OCI-LY3 (cell line): ENCODE data around the gene AP1S1.
A peak's percentile ranks its signal among the peaks of the same experiment; 100 is the strongest.

ENCODE experiments used
- H2AFZ ChIP-seq: fragments of 200-600, 300-600 bp; shearing (Covaris generic); 2 replicates; pipeline ENCODE4 v1.6.0; 2014; ENCODE audit warnings: antibody characterized with exemption, low read depth, low read length
- H3K27ac ChIP-seq: fragments of 200-600, 300-600 bp; sonication (generic); 2 replicates; pipeline ENCODE4 v1.5.1; 2014; ENCODE audit warnings: mild to moderate bottlenecking, low read length, moderate library complexity, mixed read lengths
- H3K27me3 ChIP-seq: fragments of 200-600, 300-600 bp; sonication (generic); 2 replicates; pipeline ENCODE4 v1.6.1; 2014; ENCODE audit warnings: low read depth, low read length, mixed read lengths
- H3K36me3 ChIP-seq: fragments of 200-600, 300-600 bp; sonication (generic); replicated peaks from 2 replicates; pipeline ENCODE3; 2014; ENCODE audit warnings: low read depth, low read length, mixed read lengths
- H3K4me1 ChIP-seq: fragments of 300-600, 200-600 bp; sonication (generic); 2 replicates; pipeline ENCODE4 v1.6.1; 2014; ENCODE audit warnings: low read length, mixed read lengths
- H3K4me2 ChIP-seq: fragments of 200-600, 300-600 bp; sonication (generic); 2 replicates; pipeline ENCODE4 v1.6.1; 2014; ENCODE audit warnings: low read length, mixed read lengths
- H3K4me3 ChIP-seq: fragments of 300-600, 200-600 bp; sonication (generic); 2 replicates; pipeline ENCODE4 v1.5.1; 2014; ENCODE audit warnings: antibody characterized with exemption, mild to moderate bottlenecking, low read length, moderate library complexity
- H3K79me2 ChIP-seq: fragments of 300-600, 200-600 bp; shearing (Covaris generic); 2 replicates; pipeline ENCODE4 v1.6.1; 2014; ENCODE audit warnings: mild to moderate bottlenecking, low read length, mixed read lengths
- H3K9ac ChIP-seq: fragments of 300-600, 200-600 bp; shearing (Covaris generic); 2 replicates; pipeline ENCODE4 v1.6.0; 2014; ENCODE audit warnings: mild to moderate bottlenecking, low read length, moderate library complexity
- H3K9me3 ChIP-seq: fragments of 200-600, 300-600 bp; shearing (Covaris generic); 2 replicates; pipeline ENCODE4 v1.6.1; 2014; ENCODE audit warnings: low read length, mixed read lengths; ENCODE audit not compliant: insufficient read depth
- H4K20me1 ChIP-seq: fragments of 200-600, 300-600 bp; sonication (generic); 2 replicates; pipeline ENCODE4 v1.6.1; 2016; ENCODE audit warnings: low read length, mixed read lengths; ENCODE audit not compliant: insufficient read depth
- CTCF ChIP-seq: fragments of 200-600, 300-600 bp; sonication (generic); IDR thresholded peaks from 2 replicates; pipeline ENCODE4 v1.5.1; 2014; ENCODE audit warnings: antibody characterized with exemption, low read length, low read depth
- EZH2phosphoT487 ChIP-seq: fragments of 200-600 bp; shearing (Covaris generic); IDR thresholded peaks from 2 replicates; pipeline ENCODE4 v1.6.1; 2018; ENCODE audit warnings: antibody characterized with exemption, mixed run types, low read depth

Gene AP1S1

GRCh38 chr7:101121991-101122932, 32.0 kb upstream of the AP1S1 start:
- no peak overlapping the region for H3K27ac ChIP-seq
- no peaks in the 10 kb centered on the region for H3K79me2 ChIP-seq
- peak overlapping the region; percentile 93 for H3K4me2 ChIP-seq
- no peaks in the 10 kb centered on the region for H3K36me3 ChIP-seq
- H3K27me3 ChIP-seq, result peaks cover 8% of the 10 kb centered on the region; the same call in 1 of the 2 replicates
- peaks cover 7% of the 10 kb centered on the region; the same call in 1 of the 2 replicates for H3K4me1 ChIP-seq
- H4K20me1 ChIP-seq, result no peaks in the 10 kb centered on the region
- no peak for TF ChIP-seq EZH2phosphoT487
- no peak for TF ChIP-seq CTCF
- H3K9me3 ChIP-seq, result no peaks in the 10 kb centered on the region
- peak overlapping the region; percentile 69 for H3K4me3 ChIP-seq
- H2AFZ ChIP-seq, result peak overlapping the region; percentile 99
- peak overlapping the region; percentile 53 for H3K9ac ChIP-seq

GRCh38 chr7:101122933-101123702, 31.2 kb upstream of the AP1S1 start:
- H3K9ac ChIP-seq, result no peak overlapping the region
- no peaks in the 10 kb centered on the region for H4K20me1 ChIP-seq
- H3K79me2 ChIP-seq, result no peaks in the 10 kb centered on the region

GRCh38 chr7:101123703-101124068, 30.6 kb upstream of the AP1S1 start:
- no peaks in the 10 kb centered on the region for H3K79me2 ChIP-seq
- peaks cover 8% of the 10 kb centered on the region; the same call in 1 of the 2 replicates for H3K27me3 ChIP-seq
- H4K20me1 ChIP-seq, result no peaks in the 10 kb centered on the region
- H3K9me3 ChIP-seq, result no peaks in the 10 kb centered on the region
- H3K4me2 ChIP-seq, result no peak overlapping the region
- peaks cover 7% of the 10 kb centered on the region; the same call in 1 of the 2 replicates for H3K4me1 ChIP-seq
- H3K27ac ChIP-seq, result no peak overlapping the region
- H3K9ac ChIP-seq, result no peak overlapping the region
- no peak overlapping the region for H2AFZ ChIP-seq
- TF ChIP-seq EZH2phosphoT487 (no peak), CTCF (no peak)
- no peaks in the 10 kb centered on the region for H3K36me3 ChIP-seq
- H3K4me3 ChIP-seq, result no peak overlapping the region

More at GRCh38 chr7:101122933-101123702, 31.2 kb upstream of the AP1S1 start:
- no peaks in the 10 kb centered on the region for H3K36me3 ChIP-seq
- peaks cover 8% of the 10 kb centered on the region; the same call in 1 of the 2 replicates for H3K27me3 ChIP-seq
- H2AFZ ChIP-seq, result no peak overlapping the region
- H3K4me3 ChIP-seq, result no peak overlapping the region
- no peak for TF ChIP-seq EZH2phosphoT487
- no peak for TF ChIP-seq CTCF
- no peaks in the 10 kb centered on the region for H3K9me3 ChIP-seq
- no peak overlapping the region for H3K27ac ChIP-seq
- H3K4me2 ChIP-seq, result no peak overlapping the region
- H3K4me1 ChIP-seq, result peaks cover 7% of the 10 kb centered on the region; the same call in 1 of the 2 replicates
